CD14-positive monocyte (primary cell): ENCODE results near the gene ZSCAN16. TPM values are rescaled to one million over a fixed set of nuclear protein-coding genes. Genes with fewer than 3 reads are reported as not detected.
A peak's percentile ranks its signal among the peaks of the same experiment; 100 is the strongest.
"Not testable (repeated sequence)": the region's sequence is repeated elsewhere in the genome, so short reads cannot be mapped to it uniquely, and the experiment has no call there.

Source experiments
- DNase-seq, 3 donors: peaks; one replicate each; pipeline ENCODE4 v3.0.0-alpha.2; 2011 to 2022
- H2AFZ ChIP-seq: 2 replicates; pipeline ENCODE4 v1.6.0; 2012; ENCODE audit warnings: mild to moderate bottlenecking, low read depth, low read length, inconsistent platforms; ENCODE audit not compliant: insufficient read depth, poor library complexity, severe bottlenecking
- H3K27ac ChIP-seq, 2 donors: 1 replicate in 1 of 2; 2 replicates in 1 of 2; pipeline ENCODE4 v1.5.1; 2012 to 2013; ENCODE audit warnings: low read length in 2 of 2, control low read depth in 1 of 2, inconsistent platforms in 1 of 2, low read depth in 1 of 2, mild to moderate bottlenecking in 1 of 2
- H3K27me3 ChIP-seq, 2 donors: one replicate each; pipeline versions ENCODE4 v1.6.0 to v1.6.1; 2011 to 2013; ENCODE audit warnings: low read length in 2 of 2; ENCODE audit not compliant: control insufficient read depth in 2 of 2, insufficient read depth in 2 of 2
- H3K36me3 ChIP-seq, 2 donors: replicated peaks in 1 of 2; 1 replicate in 1 of 2; 2 replicates in 1 of 2; pipeline versions ENCODE4 v1.5.1 to v1.6.1; 2012 to 2013; ENCODE audit warnings: low read length in 2 of 2, control low read depth in 1 of 2, inconsistent platforms in 1 of 2, mild to moderate bottlenecking in 1 of 2; ENCODE audit not compliant: insufficient read depth in 2 of 2, control insufficient read depth in 1 of 2
- H3K4me1 ChIP-seq, 2 donors: 1 replicate in 1 of 2; 2 replicates in 1 of 2; pipeline versions ENCODE4 v1.5.1 to v1.6.1; 2012 to 2013; ENCODE audit warnings: low read length in 2 of 2, control low read depth in 1 of 2, inconsistent platforms in 1 of 2, mild to moderate bottlenecking in 1 of 2, moderate library complexity in 1 of 2; ENCODE audit not compliant: insufficient read depth in 2 of 2, control insufficient read depth in 1 of 2
- H3K4me2 ChIP-seq: replicated peaks from 2 replicates; pipeline ENCODE3; 2012; ENCODE audit warnings: low read length, moderate library complexity, mild to moderate bottlenecking; ENCODE audit not compliant: poor library complexity, severe bottlenecking; ENCODE audit errors: extremely low read depth
- H3K4me3 ChIP-seq, 3 experiments: fragments of 200-600 bp in 1 of 3; sonication (generic) in 1 of 3; replicated peaks in 1 of 3; 1 replicate in 2 of 3; 2 replicates in 1 of 3; pipeline ENCODE4 v1.5.1; 2011 to 2013; ENCODE audit warnings: low read length in 3 of 3, mild to moderate bottlenecking in 3 of 3, control low read depth in 2 of 3, low read depth in 2 of 3, inconsistent platforms in 1 of 3, moderate library complexity in 1 of 3
- H3K79me2 ChIP-seq: 2 replicates; pipeline ENCODE4 v1.6.0; 2012; ENCODE audit warnings: mild to moderate bottlenecking, control low read depth, inconsistent platforms, low read length, moderate library complexity; ENCODE audit not compliant: insufficient read depth
- H3K9ac ChIP-seq: 2 replicates; pipeline ENCODE4 v1.6.0; 2017; ENCODE audit warnings: low read length, mild to moderate bottlenecking; ENCODE audit not compliant: insufficient read depth, poor library complexity, severe bottlenecking
- H3K9me3 ChIP-seq, 2 donors: replicated peaks in 1 of 2; 1 replicate in 1 of 2; 2 replicates in 1 of 2; pipeline versions ENCODE4 v1.5.1 to v1.6.1; 2012 to 2013; ENCODE audit warnings: low read length in 2 of 2, control low read depth in 1 of 2; ENCODE audit not compliant: control insufficient read depth in 1 of 2, insufficient read depth in 1 of 2
- H4K20me1 ChIP-seq: 2 replicates; pipeline ENCODE4 v1.6.0; 2012; ENCODE audit warnings: mild to moderate bottlenecking, low read length, control low read depth, moderate library complexity; ENCODE audit not compliant: insufficient read depth
- H3K27ac Mint-ChIP-seq, 7 donors: one replicate each; pipeline ENCODE4 v1.8.0; 2020; ENCODE audit warnings: mild to moderate bottlenecking in 7 of 7, mixed read lengths in 7 of 7, moderate library complexity in 6 of 7, inconsistent platforms in 2 of 7
- H3K27me3 Mint-ChIP-seq, 3 donors: one replicate each; pipeline ENCODE4 v1.8.0; 2021 to 2022; ENCODE audit warnings: low read depth in 3 of 3, mild to moderate bottlenecking in 3 of 3, mixed read lengths in 3 of 3, moderate library complexity in 3 of 3, inconsistent platforms in 1 of 3
- H3K36me3 Mint-ChIP-seq, 2 donors: one replicate each; pipeline ENCODE4 v1.8.0; 2020; ENCODE audit warnings: mixed read lengths in 2 of 2, inconsistent platforms in 1 of 2, mild to moderate bottlenecking in 1 of 2
- H3K4me1 Mint-ChIP-seq: one replicate; pipeline ENCODE4 v1.8.0; 2020; ENCODE audit warnings: mild to moderate bottlenecking, mixed read lengths
- H3K4me3 Mint-ChIP-seq, 2 donors: one replicate each; pipeline ENCODE4 v1.8.0; 2020; ENCODE audit warnings: mild to moderate bottlenecking in 2 of 2, mixed read lengths in 2 of 2, moderate library complexity in 1 of 2
- H3K9me3 Mint-ChIP-seq, 7 donors: one replicate each; pipeline ENCODE4 v1.8.0; 2020 to 2022; ENCODE audit warnings: mixed read lengths in 7 of 7, mild to moderate bottlenecking in 6 of 7, moderate library complexity in 6 of 7, inconsistent platforms in 2 of 7
- WGBS: methylation state at CpG from one replicate; pipeline ENCODE4 v1.1.5; 2013; ENCODE audit warnings: missing lambda C conversion rate; ENCODE audit not compliant: insufficient coverage; 5-methylcytosine and 5-hydroxymethylcytosine counted together
- intact Hi-C, 2 donors: fragments of 100-400 bp; cut with micrococcal nuclease; formaldehyde crosslinking; loops; one replicate each; pipeline versions ENCODE4 v1.15.0 to v1.15.1; 2023
- polyA plus RNA-seq, 3 donors: library from polyadenylated mRNA; depleted of rRNA in 1 of 3; unstranded in 2 of 3; stranded (reverse) in 1 of 3; fragments of 300-500 nt in 2 of 3; fragments of >200 nt in 1 of 3; fragmentation: Illumina TruSeq in 2 of 3; gene quantifications; 1 replicate in 2 of 3; 2 replicates in 1 of 3; pipeline ENCODE4 v1.2.3, GENCODE V29; 2012 to 2021
- TF ChIP-seq, protein P1 (sequence below): fragments of 200-600 bp; IDR thresholded peaks from one replicate; pipeline ENCODE4 v1.8.0; 2022; ENCODE audit warnings: antibody characterized with exemption, mild to moderate bottlenecking

The ZSCAN16 gene
- polyA plus RNA-seq, 3 donors = 3.5 to 5.9 (median 4.0) TPM

DNA sequence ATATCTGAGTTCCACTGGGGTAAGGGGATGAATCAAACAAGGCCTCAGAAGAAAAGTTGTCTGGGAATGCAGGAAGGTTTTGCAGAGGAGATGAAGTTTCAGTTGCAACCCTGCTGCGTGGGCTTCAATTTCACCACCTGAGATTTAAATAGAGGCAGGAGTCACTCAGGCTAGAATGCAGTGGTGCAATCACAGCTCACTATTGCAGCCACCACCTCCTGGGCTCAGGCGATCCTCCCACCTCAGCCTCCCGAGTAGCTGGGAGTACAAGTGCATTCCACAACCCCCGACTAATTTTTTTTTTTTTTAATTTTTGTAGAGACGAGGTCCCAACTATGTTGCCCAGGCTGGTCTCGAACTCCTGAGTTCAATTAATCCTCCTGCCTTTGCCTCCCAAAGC, 45.6 kb upstream of the ZSCAN16 start:
- no peak for DNase-seq
- Histone ChIP-seq H3K79me2 (no peaks in the 10 kb centered on the region), H3K27me3 (no peaks in the 10 kb centered on the region), H3K9ac (no peak overlapping the region), H3K4me1 (peaks cover 4 to 8% of the 10 kb centered on the region in 2 donors), H3K4me3 (no peak overlapping the region), H3K36me3 (no peaks in the 10 kb centered on the region), H4K20me1 (no peaks in the 10 kb centered on the region), H3K9me3 (no peaks in the 10 kb centered on the region), H2AFZ (no peak overlapping the region), H3K4me2 (no peak overlapping the region), H3K27ac (no peak overlapping the region)
- Mint-ChIP-seq H3K4me3 (peak overlapping the region in 1 of 2 donors; percentile 25), H3K36me3 (no peaks in the 10 kb centered on the region), H3K27ac (peak overlapping the region in 2 of 7 donors; percentile 19 to 99), H3K9me3 (peaks cover 0 to 3% (median 0%) of the 10 kb centered on the region in 7 donors), H3K4me1 (peaks cover 13% of the 10 kb centered on the region), H3K27me3 (peaks cover 0 to 2% (median 0%) of the 10 kb centered on the region in 3 donors)
- intact Hi-C loops = no loop called here
- WGBS = 100% methylated on average over 1 of the region's 6 CpGs
- TF ChIP-seq, protein P1, sequence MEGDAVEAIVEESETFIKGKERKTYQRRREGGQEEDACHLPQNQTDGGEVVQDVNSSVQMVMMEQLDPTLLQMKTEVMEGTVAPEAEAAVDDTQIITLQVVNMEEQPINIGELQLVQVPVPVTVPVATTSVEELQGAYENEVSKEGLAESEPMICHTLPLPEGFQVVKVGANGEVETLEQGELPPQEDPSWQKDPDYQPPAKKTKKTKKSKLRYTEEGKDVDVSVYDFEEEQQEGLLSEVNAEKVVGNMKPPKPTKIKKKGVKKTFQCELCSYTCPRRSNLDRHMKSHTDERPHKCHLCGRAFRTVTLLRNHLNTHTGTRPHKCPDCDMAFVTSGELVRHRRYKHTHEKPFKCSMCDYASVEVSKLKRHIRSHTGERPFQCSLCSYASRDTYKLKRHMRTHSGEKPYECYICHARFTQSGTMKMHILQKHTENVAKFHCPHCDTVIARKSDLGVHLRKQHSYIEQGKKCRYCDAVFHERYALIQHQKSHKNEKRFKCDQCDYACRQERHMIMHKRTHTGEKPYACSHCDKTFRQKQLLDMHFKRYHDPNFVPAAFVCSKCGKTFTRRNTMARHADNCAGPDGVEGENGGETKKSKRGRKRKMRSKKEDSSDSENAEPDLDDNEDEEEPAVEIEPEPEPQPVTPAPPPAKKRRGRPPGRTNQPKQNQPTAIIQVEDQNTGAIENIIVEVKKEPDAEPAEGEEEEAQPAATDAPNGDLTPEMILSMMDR = no peak

DNA sequence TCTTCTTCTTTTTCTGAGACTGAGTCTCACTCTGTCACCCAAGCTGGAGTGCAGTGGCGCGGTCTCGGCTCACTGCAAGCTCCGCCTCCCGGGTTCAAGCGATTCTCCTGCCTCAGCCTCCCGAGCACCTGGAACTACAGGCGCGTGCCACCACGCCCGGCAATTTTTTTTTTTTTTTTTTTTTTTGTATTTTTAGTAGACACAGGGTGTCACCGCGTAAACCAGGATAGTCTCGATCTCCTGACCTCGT, 44.1 kb upstream of the ZSCAN16 start, which contains the start of gene ZNF165:
Gene ZNF165 (plus strand): TSS at position 188 of the 250 bp plus-strand sequence. CDS start 4,913 bp downstream, outside the sequence.
- Histone ChIP-seq H3K9ac (peak within 1 kb of the TSS; percentile 77), H3K27ac (peak within 1 kb of the TSS; percentile 80 to 94), H3K4me2 (peak within 1 kb of the TSS; percentile 98), H2AFZ (peak within 1 kb of the TSS; percentile 99), H3K4me3 (peak within 1 kb of the TSS; percentile 53 to 98 (median 80))
- not testable (repeated sequence) for H3K27me3 Mint-ChIP-seq, H3K9me3 Mint-ChIP-seq, H3K36me3 ChIP-seq, H4K20me1 ChIP-seq, H3K9me3 ChIP-seq, H3K27me3 ChIP-seq, H3K79me2 ChIP-seq, H3K36me3 Mint-ChIP-seq, H3K4me1 ChIP-seq, DNase-seq
- H3K27ac Mint-ChIP-seq = peak within 1 kb of the TSS; percentile 93 to 100 (median 99)
- peaks cover 13% of the 10 kb centered on the region for H3K4me1 Mint-ChIP-seq
- H3K4me3 Mint-ChIP-seq = peak within 1 kb of the TSS; percentile 96 to 97
- intact Hi-C loops = loop anchor here (2.0 to 10.0 kb wide), 5 partner anchors 56 to 1546 kb away; partner anchors contain the start of genes HMGN4 (in 1 of the 2), ZKSCAN4 (in 1 of the 2) and ZSCAN31 (in 1 of the 2)
- 0% methylated on average over 8 of the region's 15 CpGs for WGBS
